A549 (cell line): Measurements from ENCODE around the gene ALKBH2. TPM values are rescaled to one million over a fixed set of nuclear protein-coding genes. Genes with fewer than 3 reads are reported as not detected.

Source experiments
- ATAC-seq, 2 experiments: fragments of 200-7000 bp in 1 of 2; fragments of >200 bp in 1 of 2; cut with Nextera tagmentation in 1 of 2; cut with Tn5 transposase in 1 of 2; 3 replicates each; pipeline versions ENCODE4 v1.8.0 to v1.9.1; 2018 to 2020; ENCODE audit warnings: mild to moderate bottlenecking in 1 of 2, moderate library complexity in 1 of 2
- CTCF ChIA-PET: fragments of 300-600 bp; sonication (Branson Sonifier 250); formaldehyde crosslinking; extraction: SDS; loops from one replicate; lab custom pipeline; 2021; ENCODE audit warnings: antibody characterized with exemption, inconsistent platforms; lab: Yijun Ruan, JAX
- POLR2A ChIA-PET: fragments of 350-600 bp; formaldehyde crosslinking; extraction: SDS; loops from one replicate; lab custom pipeline; 2021; ENCODE audit warnings: antibody characterized with exemption, inconsistent platforms; lab: Yijun Ruan, JAX
- DNase-seq, 2 experiments: peaks; one replicate each; pipeline versions ENCODE4 v3.0.0 to v3.0.0-alpha.2; 2011 to 2016; ENCODE audit warnings: low read depth in 1 of 2, low spot score in 1 of 2
- FAIRE-seq: peaks from 2 replicates; lab custom pipeline; 2011; peaks lifted over from hg19 to GRCh38; lab: Jason Lieb, UNC
- H3K27ac ChIP-seq, 2 experiments: fragments of >200 bp; sonication (Bioruptor Twin); formaldehyde crosslinking; 3 replicates each; pipeline ENCODE4 v1.5.1; 2016 to 2017
- H3K4me1 ChIP-seq: fragments of >200 bp; sonication (Bioruptor Twin); formaldehyde crosslinking; 3 replicates; pipeline ENCODE4 v1.6.1; 2016
- H3K4me2 ChIP-seq: fragments of >200 bp; sonication (Bioruptor Twin); formaldehyde crosslinking; 3 replicates; pipeline ENCODE4 v1.6.1; 2016
- H3K4me3 ChIP-seq: fragments of >200 bp; sonication (Bioruptor Twin); formaldehyde crosslinking; 3 replicates; pipeline ENCODE4 v1.5.1; 2016
- H3K9me3 ChIP-seq: fragments of >200 bp; sonication (Bioruptor Twin); formaldehyde crosslinking; 3 replicates; pipeline ENCODE4 v1.6.1; 2016
- CBX2 ChIP-seq: fragments of 200-600 bp; sonication (generic); IDR thresholded peaks from 2 replicates; pipeline ENCODE4 v1.6.1; 2016; ENCODE audit warnings: low read depth, mild to moderate bottlenecking, borderline replicate concordance
- CBX8 ChIP-seq: fragments of 200-600 bp; sonication (generic); IDR thresholded peaks from 2 replicates; pipeline ENCODE4 v1.6.1; 2016
- CHD2 ChIP-seq: fragments of 150-350 bp; IDR thresholded peaks from 2 replicates; pipeline ENCODE4 v1.6.1; 2014; ENCODE audit warnings: low read length; ENCODE audit not compliant: partially characterized antibody
- CHD4 ChIP-seq: fragments of 200-600 bp; sonication (generic); IDR thresholded peaks from 2 replicates; pipeline ENCODE4 v1.6.1; 2016; ENCODE audit warnings: antibody characterized with exemption, mild to moderate bottlenecking, borderline replicate concordance
- ELK1 ChIP-seq: fragments of 150-350 bp; IDR thresholded peaks from 2 replicates; pipeline ENCODE4 v1.6.1; 2014; ENCODE audit warnings: low read depth, mild to moderate bottlenecking, low read length
- EP300 ChIP-seq, 2 experiments: fragments of >200 bp; sonication (Bioruptor Twin); formaldehyde crosslinking; IDR thresholded peaks; 2 replicates in 1 of 2; 3 replicates in 1 of 2; pipeline ENCODE4 v1.6.1; 2016 to 2017
- ESRRA ChIP-seq: fragments of 150-350 bp; IDR thresholded peaks from 2 replicates; pipeline ENCODE4 v1.6.1; 2014; ENCODE audit warnings: mild to moderate bottlenecking, low read length, borderline replicate concordance
- FOSB ChIP-seq: fragments of 250-450 bp; sonication (Bioruptor Pico); IDR thresholded peaks from 2 replicates; pipeline ENCODE4 v1.5.0; 2020; ENCODE audit warnings: mild to moderate bottlenecking, moderate library complexity
- HMGXB4 ChIP-seq: fragments of 250-450 bp; sonication (Bioruptor Pico); IDR thresholded peaks from 2 replicates; pipeline ENCODE4 v1.5.0; 2021; ENCODE audit warnings: mild to moderate bottlenecking, moderate library complexity, borderline replicate concordance
- HOXA7 ChIP-seq: fragments of 250-450 bp; sonication (Bioruptor Pico); IDR thresholded peaks from 2 replicates; pipeline ENCODE4 v1.5.0; 2020; ENCODE audit warnings: mild to moderate bottlenecking, moderate library complexity
- HOXB5 ChIP-seq: fragments of 250-450 bp; sonication (Bioruptor Pico); IDR thresholded peaks from 2 replicates; pipeline ENCODE4 v1.5.0; 2020; ENCODE audit warnings: mild to moderate bottlenecking, moderate library complexity
- JUN ChIP-seq, 2 experiments: fragments of >200 bp; sonication (Bioruptor Twin); formaldehyde crosslinking; IDR thresholded peaks; 2 replicates in 1 of 2; 3 replicates in 1 of 2; pipeline ENCODE4 v1.6.1; 2016 to 2017
- KDM1A ChIP-seq: fragments of 200-600 bp; sonication (generic); IDR thresholded peaks from 2 replicates; pipeline ENCODE4 v1.6.1; 2016; ENCODE audit warnings: low read depth, mild to moderate bottlenecking
- KDM5A ChIP-seq: fragments of 200-600 bp; sonication (generic); IDR thresholded peaks from 2 replicates; pipeline ENCODE4 v1.6.1; 2016; ENCODE audit warnings: antibody characterized with exemption, mild to moderate bottlenecking
- MAFK ChIP-seq: fragments of 450-650 bp; IDR thresholded peaks from 2 replicates; pipeline ENCODE4 v1.6.1; 2014; ENCODE audit not compliant: partially characterized antibody
- PHF8 ChIP-seq: fragments of 200-600 bp; sonication (generic); IDR thresholded peaks from 2 replicates; pipeline ENCODE4 v1.6.1; 2016; ENCODE audit warnings: low read depth, mild to moderate bottlenecking, antibody characterized with exemption, moderate library complexity, borderline replicate concordance
- POLR2A ChIP-seq: IDR thresholded peaks from 2 replicates; pipeline ENCODE4 v1.6.1; 2012; ENCODE audit warnings: mild to moderate bottlenecking, low read length
- RAD21 ChIP-seq, 2 experiments: fragments of >200 bp in 1 of 2; sonication (Bioruptor Twin) in 1 of 2; formaldehyde crosslinking in 1 of 2; IDR thresholded peaks in 1 of 2; conservative IDR thresholded peaks in 1 of 2; 2 replicates in 1 of 2; 3 replicates in 1 of 2; pipeline ENCODE4 v1.6.1; 2012 to 2018; ENCODE audit warnings: inconsistent platforms in 1 of 2
- RARB ChIP-seq: fragments of 250-450 bp; sonication (Bioruptor Pico); IDR thresholded peaks from 2 replicates; pipeline ENCODE4 v1.8.0; 2021; ENCODE audit warnings: mild to moderate bottlenecking, moderate library complexity
- RCOR1 ChIP-seq: fragments of 150-350 bp; IDR thresholded peaks from 2 replicates; pipeline ENCODE4 v1.6.1; 2014; ENCODE audit warnings: antibody characterized with exemption, low read length, low read depth
- RFX5 ChIP-seq: fragments of 450-650 bp; IDR thresholded peaks from 2 replicates; pipeline ENCODE4 v1.7.1; 2014; ENCODE audit warnings: antibody characterized with exemption, mild to moderate bottlenecking, moderate library complexity
- RNF2 ChIP-seq: fragments of 200-600 bp; sonication (generic); IDR thresholded peaks from 2 replicates; pipeline ENCODE4 v1.6.1; 2016; ENCODE audit warnings: low read depth, mild to moderate bottlenecking, antibody characterized with exemption, moderate library complexity, borderline replicate concordance
- SMC3 ChIP-seq: fragments of >200 bp; sonication (Bioruptor Twin); formaldehyde crosslinking; IDR thresholded peaks from 3 replicates; pipeline ENCODE4 v1.6.1; 2018; ENCODE audit warnings: inconsistent platforms
- SREBF2 ChIP-seq: fragments of 450-650 bp; IDR thresholded peaks from 2 replicates; pipeline ENCODE4 v1.6.1; 2014; ENCODE audit warnings: mild to moderate bottlenecking, moderate library complexity
- ZNF302 ChIP-seq: fragments of 250-450 bp; sonication (Bioruptor Pico); IDR thresholded peaks from 2 replicates; pipeline ENCODE4 v1.9.0; 2021; ENCODE audit warnings: inconsistent platforms, mild to moderate bottlenecking, moderate library complexity
- ZSCAN20 ChIP-seq: fragments of 250-450 bp; sonication (Bioruptor Pico); IDR thresholded peaks from 2 replicates; pipeline ENCODE4 v1.8.0; 2022; ENCODE audit warnings: mild to moderate bottlenecking, moderate library complexity
- WGBS: methylation state at CpG from one replicate; pipeline ENCODE4 v1.1.6; 2017; ENCODE audit errors: missing lambda C conversion rate; 5-methylcytosine and 5-hydroxymethylcytosine counted together
- polyA plus RNA-seq, 4 experiments: library from polyadenylated mRNA; depleted of rRNA in 3 of 4; stranded (reverse); fragments of >200 nt; fragmentation: RNase III in 1 of 4; extraction: RNeasy Plus Mini Kit Qiagen cat#74134 plus additional on column Dnase treatment in 1 of 4; gene quantifications; 2 replicates in 3 of 4; 3 replicates in 1 of 4; pipeline ENCODE4 v1.2.3, GENCODE V29; 2011 to 2017
- TF ChIP-seq, protein P1 (sequence below): fragments of >200 bp; sonication (Bioruptor Twin); formaldehyde crosslinking; IDR thresholded peaks from 2 replicates; pipeline ENCODE4 v1.6.1; 2016
- TF ChIP-seq, protein P2 (sequence below): IDR thresholded peaks from 2 replicates; pipeline ENCODE4 v1.6.1; 2012

Gene ALKBH2
- polyA plus RNA-seq, 2 of the 4 experiments (the other 2 are of a cell fraction), result 53.9 to 57.7 TPM

GRCh38 chr12:109105176-109105575 lies 11.9 kb upstream of the ALKBH2 start:
- Histone ChIP-seq H3K4me3 (no peak overlapping the region), H3K4me1 (peaks cover under 1% of the 10 kb centered on the region; the same call in 2 of the 3 replicates), H3K9me3 (no peaks in the 10 kb centered on the region), H3K4me2 (no peak overlapping the region), H3K27ac (no peak overlapping the region)
- TF ChIP-seq EP300 (IDR thresholded peaks at IDR 0.05), result no peak
- TF ChIP-seq, protein P1, sequence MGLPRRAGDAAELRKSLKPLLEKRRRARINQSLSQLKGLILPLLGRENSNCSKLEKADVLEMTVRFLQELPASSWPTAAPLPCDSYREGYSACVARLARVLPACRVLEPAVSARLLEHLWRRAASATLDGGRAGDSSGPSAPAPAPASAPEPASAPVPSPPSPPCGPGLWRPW, result no peak
- no peak for TF ChIP-seq KDM5A
- TF ChIP-seq ZNF302 (CRISPR knock-in tag), result no peak
- TF ChIP-seq RFX5, result no peak
- TF ChIP-seq HOXB5 (CRISPR knock-in tag), result no peak
- no peak for TF ChIP-seq SREBF2
- no peak for TF ChIP-seq RAD21 (conservative IDR thresholded peaks at IDR 0.05 in 1 of 2, IDR thresholded peaks at IDR 0.05 in 1 of 2)
- no peak for TF ChIP-seq KDM1A
- TF ChIP-seq HOXA7 (CRISPR knock-in tag), result no peak
- no peak for TF ChIP-seq CBX8
- TF ChIP-seq POLR2A, result no peak
- no peak for TF ChIP-seq RCOR1
- 94% methylated on average over 5 of the region's 5 CpGs for WGBS
- POLR2A ChIA-PET, result no interaction called here
- DNase-seq (no peak), FAIRE-seq (no peak), ATAC-seq (no peak)
- CTCF ChIA-PET, result interaction anchor here (1.1 to 1.4 kb wide), 2 partner anchors 16 to 289 kb away, joined by 3 to 4 read pairs; no protein-coding TSS in a partner anchor

GRCh38 chr12:109102491-109102890 lies 9.2 kb upstream of the ALKBH2 start:
- DNase-seq (no peak), FAIRE-seq (no peak), ATAC-seq (no peak)
- no peak overlapping the region for H3K27ac ChIP-seq
- WGBS, result 90% methylated on average over 3 of the region's 3 CpGs
- ChIA-PET CTCF (interaction anchor here (1.5 to 2.1 kb wide), 3 partner anchors 8 to 10 kb away, joined by 3 to 13 read pairs (median 5); partner anchors contain the start of gene ALKBH2), POLR2A (interaction anchor here (1.0 kb wide), 1 partner anchor 9 kb away, joined by 3 read pairs; no protein-coding TSS in a partner anchor)
- no peak overlapping the region for H3K4me3 ChIP-seq
- H3K9me3 ChIP-seq, result no peaks in the 10 kb centered on the region
- peaks cover 7% of the 10 kb centered on the region; the same call in 2 of the 3 replicates for H3K4me1 ChIP-seq
- H3K4me2 ChIP-seq, result no peak overlapping the region
- no peak for TF ChIP-seq HMGXB4 (CRISPR knock-in tag)
- no peak for TF ChIP-seq RNF2
- no peak for TF ChIP-seq ESRRA
- TF ChIP-seq CHD2, result no peak
- TF ChIP-seq FOSB (CRISPR knock-in tag), result no peak
- TF ChIP-seq ZSCAN20 (CRISPR knock-in tag), result no peak

DNA sequence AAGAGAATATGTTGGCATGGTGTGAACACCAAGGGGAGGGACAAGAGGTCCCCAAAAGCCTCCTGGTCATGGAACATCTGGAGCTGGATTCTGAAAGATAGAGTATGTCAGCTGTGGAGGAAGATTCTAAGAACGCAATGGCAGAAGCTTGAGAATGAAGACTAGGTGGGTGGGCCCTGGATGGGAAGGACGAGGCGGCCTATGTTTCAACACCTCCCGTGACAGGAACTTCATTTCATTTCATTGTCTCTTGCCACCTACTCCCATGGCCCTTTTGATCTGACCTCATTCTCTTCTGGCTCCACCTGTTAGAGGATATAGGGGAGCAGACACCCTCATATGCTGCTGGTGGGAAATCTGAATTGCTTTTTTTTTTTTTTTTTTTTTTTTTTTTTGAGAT lies 7.5 kb upstream of the ALKBH2 start:
- FAIRE-seq (no peak), ATAC-seq (no peak), DNase-seq (no peak)
- no peak overlapping the region for H3K27ac ChIP-seq
- no peak for TF ChIP-seq ELK1
- no peak for TF ChIP-seq CBX2
- TF ChIP-seq HMGXB4 (CRISPR knock-in tag), result no peak
- TF ChIP-seq SMC3, result no peak
- no peak for TF ChIP-seq CHD4
- no peak for TF ChIP-seq CHD2
- no peak for TF ChIP-seq PHF8
- no peak for TF ChIP-seq RARB (CRISPR knock-in tag)
- TF ChIP-seq ESRRA, result no peak
- no peak for TF ChIP-seq MAFK
- no peak for TF ChIP-seq HOXA7 (CRISPR knock-in tag)
- TF ChIP-seq, protein P2, sequence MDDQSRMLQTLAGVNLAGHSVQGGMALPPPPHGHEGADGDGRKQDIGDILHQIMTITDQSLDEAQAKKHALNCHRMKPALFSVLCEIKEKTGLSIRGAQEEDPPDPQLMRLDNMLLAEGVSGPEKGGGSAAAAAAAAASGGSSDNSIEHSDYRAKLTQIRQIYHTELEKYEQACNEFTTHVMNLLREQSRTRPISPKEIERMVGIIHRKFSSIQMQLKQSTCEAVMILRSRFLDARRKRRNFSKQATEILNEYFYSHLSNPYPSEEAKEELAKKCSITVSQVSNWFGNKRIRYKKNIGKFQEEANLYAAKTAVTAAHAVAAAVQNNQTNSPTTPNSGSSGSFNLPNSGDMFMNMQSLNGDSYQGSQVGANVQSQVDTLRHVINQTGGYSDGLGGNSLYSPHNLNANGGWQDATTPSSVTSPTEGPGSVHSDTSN, result no peak
- no peak for TF ChIP-seq JUN (IDR thresholded peaks at IDR 0.05)
- no peaks in the 10 kb centered on the region for H3K9me3 ChIP-seq
- 95% methylated on average over 4 of the region's 4 CpGs for WGBS
- H3K4me3 ChIP-seq, result no peak overlapping the region
- CTCF ChIA-PET, result interaction anchor here (0.6 to 1.1 kb wide), 4 partner anchors 51 to 588 kb away, joined by 3 to 4 read pairs (median 4); no protein-coding TSS in a partner anchor
- peaks cover 7% of the 10 kb centered on the region; the same call in 2 of the 3 replicates for H3K4me1 ChIP-seq
- no peak overlapping the region for H3K4me2 ChIP-seq
- POLR2A ChIA-PET, result no interaction called here
